WI38 (cell line): ENCODE data around the gene NPY.

Experiments
- H3K4me3 ChIP-seq: 2 replicates; pipeline ENCODE4 v1.5.1; 2011; ENCODE audit warnings: low read depth, mild to moderate bottlenecking, control low read depth, low read length
- TF ChIP-seq, protein P1 (sequence below): IDR thresholded peaks from 2 replicates; pipeline ENCODE4 v1.5.1; 2012; ENCODE audit warnings: low read depth, mild to moderate bottlenecking, control low read depth, low read length

NPY gene

DNA sequence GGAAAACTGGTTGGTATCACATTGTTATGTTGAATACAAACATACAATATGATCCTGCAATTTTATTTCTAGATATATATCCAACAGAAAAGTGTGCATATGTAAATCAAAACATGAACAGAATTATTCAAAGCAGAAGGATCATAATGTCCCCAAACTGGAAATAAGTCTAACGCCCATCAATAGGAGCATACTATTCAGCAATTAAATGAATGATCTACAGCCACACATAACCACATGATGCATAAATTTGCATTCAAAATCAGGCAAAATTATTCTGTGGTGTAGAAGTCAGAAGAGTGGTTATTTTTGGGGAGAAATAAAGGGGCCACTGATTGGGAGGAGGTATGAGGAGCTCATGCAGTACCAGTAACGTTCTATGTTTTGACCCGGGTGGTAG, 28.6 kb downstream of the NPY start:
- no peak overlapping the region for H3K4me3 ChIP-seq
- TF ChIP-seq, protein P1, sequence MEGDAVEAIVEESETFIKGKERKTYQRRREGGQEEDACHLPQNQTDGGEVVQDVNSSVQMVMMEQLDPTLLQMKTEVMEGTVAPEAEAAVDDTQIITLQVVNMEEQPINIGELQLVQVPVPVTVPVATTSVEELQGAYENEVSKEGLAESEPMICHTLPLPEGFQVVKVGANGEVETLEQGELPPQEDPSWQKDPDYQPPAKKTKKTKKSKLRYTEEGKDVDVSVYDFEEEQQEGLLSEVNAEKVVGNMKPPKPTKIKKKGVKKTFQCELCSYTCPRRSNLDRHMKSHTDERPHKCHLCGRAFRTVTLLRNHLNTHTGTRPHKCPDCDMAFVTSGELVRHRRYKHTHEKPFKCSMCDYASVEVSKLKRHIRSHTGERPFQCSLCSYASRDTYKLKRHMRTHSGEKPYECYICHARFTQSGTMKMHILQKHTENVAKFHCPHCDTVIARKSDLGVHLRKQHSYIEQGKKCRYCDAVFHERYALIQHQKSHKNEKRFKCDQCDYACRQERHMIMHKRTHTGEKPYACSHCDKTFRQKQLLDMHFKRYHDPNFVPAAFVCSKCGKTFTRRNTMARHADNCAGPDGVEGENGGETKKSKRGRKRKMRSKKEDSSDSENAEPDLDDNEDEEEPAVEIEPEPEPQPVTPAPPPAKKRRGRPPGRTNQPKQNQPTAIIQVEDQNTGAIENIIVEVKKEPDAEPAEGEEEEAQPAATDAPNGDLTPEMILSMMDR = no peak

DNA sequence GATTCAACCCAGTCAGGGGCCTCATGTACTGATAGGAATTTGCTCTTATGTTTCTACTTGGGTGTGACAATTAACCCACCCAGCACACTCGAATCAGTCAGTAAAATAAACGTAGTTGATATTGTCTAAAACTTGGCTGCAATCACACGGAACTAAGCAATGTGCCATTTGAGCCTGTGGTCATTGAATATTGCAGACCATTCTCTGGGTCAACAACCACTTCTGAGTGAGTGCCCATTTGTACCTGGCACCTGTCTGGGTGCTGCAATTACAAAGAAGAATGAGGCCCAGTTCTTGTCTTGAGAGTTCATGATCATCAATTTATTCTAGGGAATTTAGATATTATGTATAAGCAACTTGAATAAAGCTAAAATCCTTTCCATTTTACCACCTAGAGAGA, 29.8 kb downstream of the NPY start:
- TF ChIP-seq, protein P1 = no peak

DNA sequence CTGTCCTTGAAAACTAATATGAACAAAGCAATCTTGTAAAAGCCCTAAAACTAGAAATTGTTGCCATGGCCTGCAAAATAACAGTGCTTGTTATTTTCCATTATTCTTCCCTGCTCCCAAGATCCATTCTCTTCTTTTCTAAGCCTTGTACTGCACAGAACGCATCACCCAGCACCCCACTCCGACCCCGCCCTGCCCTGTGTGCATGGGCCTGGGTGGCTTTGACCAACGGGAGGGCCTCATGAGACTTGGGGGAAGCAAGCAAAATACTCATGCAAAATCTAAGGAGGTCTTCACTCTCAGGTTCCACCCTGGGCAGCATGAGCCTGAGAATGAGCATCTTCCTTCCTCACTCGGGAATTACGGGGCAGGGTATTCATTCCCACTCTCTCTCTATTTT, 32.4 kb downstream of the NPY start:
- TF ChIP-seq, protein P1 = no peak
- H3K4me3 ChIP-seq = no peak overlapping the region

More for the DNA sequence above, 29.8 kb downstream of the NPY start:
- H3K4me3 ChIP-seq = no peak overlapping the region

DNA sequence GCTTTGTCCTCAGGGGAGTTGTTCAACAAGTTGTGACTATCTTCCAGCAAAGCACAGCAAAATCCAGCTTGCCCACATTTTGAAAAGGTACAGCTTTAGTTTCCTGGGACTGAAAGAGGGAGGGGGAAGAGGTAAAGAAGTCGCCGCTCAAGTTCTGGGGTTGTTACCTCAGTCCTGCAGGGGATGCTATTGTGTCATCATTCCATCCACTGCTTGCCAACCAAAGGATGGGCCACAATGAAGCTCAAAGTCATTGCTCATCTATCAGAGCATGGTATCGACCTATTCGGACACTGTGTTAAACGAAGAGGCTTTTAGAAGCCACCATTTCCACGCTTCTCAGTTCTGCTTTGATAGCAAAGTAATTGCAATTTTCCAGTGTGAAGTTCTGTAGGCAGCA, 34.3 kb downstream of the NPY start:
- no peak overlapping the region for H3K4me3 ChIP-seq
- TF ChIP-seq, protein P1 = no peak

DNA sequence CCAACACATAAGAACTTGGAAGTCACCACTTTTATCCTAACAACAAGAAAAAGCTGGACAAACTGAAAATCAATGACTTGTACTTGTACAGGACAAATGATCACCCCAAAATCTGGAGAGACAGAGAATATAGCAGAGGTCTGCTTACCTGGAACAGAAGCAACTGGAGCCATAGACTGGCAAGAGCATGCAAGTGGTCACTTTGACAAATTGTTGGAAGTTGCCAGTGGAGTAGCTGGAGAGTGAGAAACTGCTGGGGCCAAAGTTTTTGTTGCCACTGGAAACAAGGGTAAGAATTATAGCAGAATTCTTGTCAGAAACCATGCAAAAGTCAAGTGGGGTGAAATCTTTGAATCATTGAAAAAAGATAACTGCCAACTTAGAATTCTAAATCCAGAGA, 35.2 kb downstream of the NPY start:
- TF ChIP-seq, protein P1 = no peak
- H3K4me3 ChIP-seq = no peak overlapping the region

DNA sequence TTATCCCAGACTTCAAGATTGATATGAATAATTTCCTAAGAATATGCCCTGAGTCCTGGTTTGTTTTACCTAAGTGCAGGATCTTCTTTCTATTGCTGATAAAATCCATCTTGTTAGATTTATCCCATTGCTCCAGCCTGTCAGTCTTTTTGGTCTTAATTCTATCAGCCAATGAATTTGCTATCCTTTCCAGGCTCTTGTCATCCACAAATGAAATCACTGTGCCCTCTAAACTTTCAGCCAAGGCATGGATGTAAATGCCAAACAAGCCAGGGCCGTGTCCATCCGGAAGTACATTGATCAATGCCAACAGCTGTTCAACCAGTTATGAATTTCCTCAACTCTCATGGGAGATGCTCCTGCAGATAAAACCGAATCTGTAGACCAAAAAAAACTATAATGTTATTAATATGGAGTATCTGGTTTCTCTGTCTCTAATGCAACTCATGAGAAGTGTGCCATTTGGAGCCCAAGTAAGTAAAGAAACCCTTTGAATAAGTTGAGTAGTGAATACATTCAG, 40.0 kb downstream of the NPY start:
- TF ChIP-seq, protein P1 = no peak
- H3K4me3 ChIP-seq = no peak overlapping the region

DNA sequence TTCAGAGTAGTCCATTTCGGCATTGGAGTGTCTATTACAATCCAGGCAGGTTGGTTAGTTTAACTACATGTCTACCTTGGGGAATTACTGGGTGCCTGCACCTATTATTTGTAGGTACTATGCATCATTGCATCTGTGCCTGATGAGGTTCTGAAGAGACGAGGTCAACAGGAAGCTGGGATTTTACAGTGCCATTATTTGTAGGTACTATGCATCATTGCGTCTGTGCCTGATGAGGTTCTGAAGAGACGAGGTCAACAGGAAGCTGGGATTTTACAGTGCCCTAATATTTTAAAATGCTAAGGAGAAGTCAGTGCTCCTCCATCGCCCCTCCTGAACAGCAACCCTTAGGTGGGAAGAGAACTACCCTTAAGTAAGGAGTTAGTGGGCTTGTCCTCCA, 41.7 kb downstream of the NPY start:
- TF ChIP-seq, protein P1 = no peak
- H3K4me3 ChIP-seq = no peak overlapping the region
